ENCODE results near the gene NR1H2. TPM values are rescaled to one million over a fixed set of nuclear protein-coding genes. Genes with fewer than 3 reads are reported as not detected.
"Not testable (repeated sequence)": the region's sequence is repeated elsewhere in the genome, so short reads cannot be mapped to it uniquely, and the experiment has no call there.

The NR1H2 gene
- total and polyA plus RNA-seq, 10 donors, result 53.1 to 96.0 (median 74.0) TPM

DNA sequence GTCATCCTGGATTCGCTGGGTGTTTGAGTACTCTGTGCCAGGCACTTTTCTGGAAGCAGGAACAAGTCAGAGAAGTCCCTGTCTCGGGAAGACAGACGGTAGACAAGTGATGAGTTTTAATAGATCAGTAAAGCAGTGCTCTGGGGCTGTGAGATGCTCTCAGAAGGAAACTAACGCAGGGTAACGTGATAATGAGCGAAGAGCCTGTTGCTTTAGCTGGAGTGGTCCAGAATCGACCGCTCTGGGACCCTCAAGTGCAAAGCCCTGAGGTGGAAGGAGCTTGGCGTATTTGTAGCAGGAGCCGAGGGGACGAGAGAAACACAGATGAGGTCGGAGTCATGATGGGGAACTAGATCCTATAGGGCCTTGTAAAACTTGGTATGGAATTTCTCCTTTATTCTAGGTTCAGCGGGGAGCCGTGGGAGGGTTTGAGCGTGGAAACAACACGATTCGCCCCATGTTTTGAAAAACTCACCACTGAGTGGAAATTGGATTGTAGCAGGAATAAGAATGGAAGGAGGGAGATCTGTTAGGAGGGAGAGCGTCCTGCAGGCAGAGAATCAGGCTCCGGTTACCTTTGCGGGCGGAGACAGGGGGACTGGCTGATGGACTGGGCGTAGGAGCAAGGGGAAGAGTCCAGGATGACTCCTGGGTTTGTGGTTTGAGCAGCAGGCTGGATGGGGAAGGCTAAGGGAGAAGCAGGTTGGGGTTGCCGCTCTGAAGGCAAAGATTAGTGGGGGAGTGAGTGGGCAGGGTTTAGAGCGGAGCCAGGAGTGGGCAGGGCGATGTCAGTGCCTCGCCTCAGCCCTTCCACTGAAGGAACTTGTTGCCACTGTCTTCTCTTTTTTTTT, 8.7 kb downstream of the NR1H2 start:
- H3K4me1 ChIP-seq, result peaks cover 6 to 64% (median 38%) of the 10 kb centered on the region in 6 donors
- no peak for TF ChIP-seq POLR2A (IDR thresholded peaks at IDR 0.05)
- TF ChIP-seq, protein P1, sequence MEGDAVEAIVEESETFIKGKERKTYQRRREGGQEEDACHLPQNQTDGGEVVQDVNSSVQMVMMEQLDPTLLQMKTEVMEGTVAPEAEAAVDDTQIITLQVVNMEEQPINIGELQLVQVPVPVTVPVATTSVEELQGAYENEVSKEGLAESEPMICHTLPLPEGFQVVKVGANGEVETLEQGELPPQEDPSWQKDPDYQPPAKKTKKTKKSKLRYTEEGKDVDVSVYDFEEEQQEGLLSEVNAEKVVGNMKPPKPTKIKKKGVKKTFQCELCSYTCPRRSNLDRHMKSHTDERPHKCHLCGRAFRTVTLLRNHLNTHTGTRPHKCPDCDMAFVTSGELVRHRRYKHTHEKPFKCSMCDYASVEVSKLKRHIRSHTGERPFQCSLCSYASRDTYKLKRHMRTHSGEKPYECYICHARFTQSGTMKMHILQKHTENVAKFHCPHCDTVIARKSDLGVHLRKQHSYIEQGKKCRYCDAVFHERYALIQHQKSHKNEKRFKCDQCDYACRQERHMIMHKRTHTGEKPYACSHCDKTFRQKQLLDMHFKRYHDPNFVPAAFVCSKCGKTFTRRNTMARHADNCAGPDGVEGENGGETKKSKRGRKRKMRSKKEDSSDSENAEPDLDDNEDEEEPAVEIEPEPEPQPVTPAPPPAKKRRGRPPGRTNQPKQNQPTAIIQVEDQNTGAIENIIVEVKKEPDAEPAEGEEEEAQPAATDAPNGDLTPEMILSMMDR (IDR thresholded peaks at IDR 0.05 in 8 of 11, conservative IDR thresholded peaks at IDR 0.05 in 3 of 11), result no peak
- intact Hi-C loops (cut with DNase I; ENCODE audit: low total_unique reads), result no loop called here
- DNase-seq, result no peak
- H3K4me3 ChIP-seq, result peak overlapping the region; percentile 41 to 88 (median 66)
- H3K36me3 ChIP-seq, result peaks cover 3 to 52% (median 31%) of the 10 kb centered on the region in 6 donors
- WGBS, 5 donors, result 16 to 21% (median 20%) methylated on average over 25 to 26 of the region's 26 CpGs
- no peaks in the 10 kb centered on the region for H3K27me3 ChIP-seq (replicated peaks in 1 of 7)
- no peaks in the 10 kb centered on the region for H3K9me3 ChIP-seq
- H3K27ac ChIP-seq, result peak overlapping the region; percentile 38 to 94 (median 88)

DNA sequence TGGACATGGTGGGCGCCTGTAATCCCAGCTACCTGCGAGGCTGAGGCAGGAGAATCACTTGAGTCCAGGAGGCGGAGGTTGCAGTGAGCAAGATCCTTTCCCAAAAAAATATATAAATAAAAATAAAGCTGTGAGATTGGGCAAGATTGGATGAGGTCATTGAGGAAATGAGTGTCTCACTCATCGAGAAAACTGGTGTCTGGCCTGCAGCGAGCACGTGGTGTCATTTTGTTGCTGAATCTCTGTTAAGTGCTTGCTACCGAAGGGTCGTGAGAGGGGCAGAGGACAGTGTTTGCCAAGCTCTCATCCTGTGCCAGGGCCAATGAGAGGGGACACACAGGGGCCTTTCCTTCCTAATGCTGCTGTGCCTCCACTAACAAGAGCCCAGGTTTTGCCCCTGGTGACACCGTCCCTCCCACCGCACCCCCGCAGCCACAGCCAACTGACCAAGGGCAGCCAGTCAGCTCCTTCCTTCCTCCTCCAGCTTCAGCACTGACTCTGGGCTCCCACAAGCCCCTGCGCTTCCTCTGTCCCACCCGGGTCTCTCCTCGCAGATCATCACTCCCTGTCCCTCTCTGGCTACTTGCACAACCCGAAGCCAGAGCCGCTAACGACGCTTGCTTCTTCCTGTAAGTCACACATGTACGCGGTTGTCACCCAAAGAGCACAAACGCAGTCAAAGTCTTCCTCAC, 11.1 kb downstream of the NR1H2 start:
- Histone ChIP-seq H3K4me3 (peak overlapping the region in 1 of 8 donors; percentile 40), H3K4me1 (peaks cover 6 to 52% (median 32%) of the 10 kb centered on the region in 6 donors), H3K9me3 (no peaks in the 10 kb centered on the region), H3K27me3 (replicated peaks in 1 of 7) (no peaks in the 10 kb centered on the region), H3K27ac (peak overlapping the region in 5 of 8 donors; percentile 51 to 90 (median 75)), H3K36me3 (peaks cover 0 to 42% (median 7%) of the 10 kb centered on the region in 6 donors)
- TF ChIP-seq POLR2A (IDR thresholded peaks at IDR 0.05) (no peak), POLR2AphosphoS5 (IDR thresholded peaks at IDR 0.05) (peak; percentile 30 to 52 (median 39))
- no peak for DNase-seq
- 41 to 78% (median 65%) methylated on average over 17 to 21 of the region's 21 CpGs for WGBS, 5 donors
- intact Hi-C loops (cut with DNase I; ENCODE audit: low total_unique reads), result no loop called here

DNA sequence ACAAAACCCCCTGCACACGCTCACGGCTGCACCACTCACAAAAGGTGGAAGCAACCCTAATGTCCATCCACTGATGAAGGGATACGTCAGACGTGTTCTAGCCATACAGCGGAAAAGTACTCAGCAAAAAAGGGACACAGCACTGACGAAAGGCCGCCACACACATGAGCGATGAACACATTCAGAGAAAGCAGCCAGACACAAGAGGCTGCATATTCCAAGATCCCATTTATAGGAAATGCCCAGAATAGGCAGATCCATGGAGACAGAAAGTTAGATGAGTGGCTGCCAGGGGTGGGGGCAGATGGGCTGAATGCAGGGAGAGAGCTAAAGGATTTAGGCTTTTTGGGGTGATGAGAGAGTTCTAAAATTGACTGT, 11.6 kb downstream of the NR1H2 start:
- intact Hi-C loops (cut with DNase I; ENCODE audit: low total_unique reads), result no loop called here
- peak overlapping the region in 1 of 8 donors; percentile 40 for H3K4me3 ChIP-seq
- no peaks in the 10 kb centered on the region for H3K9me3 ChIP-seq
- WGBS, 5 donors, result 69 to 90% (median 75%) methylated on average over 8 of the region's 8 CpGs
- H3K27ac ChIP-seq, result peak overlapping the region in 5 of 8 donors; percentile 51 to 90 (median 75)
- no peaks in the 10 kb centered on the region for H3K27me3 ChIP-seq (replicated peaks in 1 of 7)
- H3K4me1 ChIP-seq, result peaks cover 6 to 52% (median 32%) of the 10 kb centered on the region in 6 donors
- no peak for TF ChIP-seq POLR2A (IDR thresholded peaks at IDR 0.05)
- no peak for TF ChIP-seq POLR2AphosphoS5 (IDR thresholded peaks at IDR 0.05)
- TF ChIP-seq, protein P1 (IDR thresholded peaks at IDR 0.05 in 8 of 11, conservative IDR thresholded peaks at IDR 0.05 in 3 of 11), result no peak
- peaks cover 0 to 42% (median 2%) of the 10 kb centered on the region in 6 donors for H3K36me3 ChIP-seq
- DNase-seq, result no peak

DNA sequence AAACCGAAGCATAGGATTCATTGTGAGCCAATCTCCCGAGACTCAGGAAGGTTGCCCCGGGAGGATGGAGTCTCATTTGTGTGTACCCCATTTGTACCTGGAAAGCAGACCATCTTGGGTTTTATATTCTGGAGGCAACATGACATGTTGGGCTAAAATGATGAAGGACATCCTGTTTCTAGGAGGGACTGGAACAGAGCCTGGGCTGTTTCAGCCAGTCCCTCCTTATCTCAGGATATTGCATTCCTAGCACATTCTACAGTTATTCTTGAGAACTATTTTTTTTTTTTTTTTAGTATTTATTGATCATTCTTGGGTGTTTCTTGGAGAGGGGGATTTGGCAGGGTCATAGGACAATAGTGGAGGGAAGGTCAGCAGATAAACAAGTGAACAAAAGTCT, 14.0 kb downstream of the NR1H2 start:
- 87 to 91% (median 91%) methylated on average over 3 of the region's 3 CpGs for WGBS, 5 donors
- DNase-seq; H3K9me3 ChIP-seq; intact Hi-C loops (cut with DNase I; ENCODE audit: low total_unique reads); H3K27ac ChIP-seq; H3K4me3 ChIP-seq; H3K27me3 ChIP-seq (replicated peaks in 1 of 7): not testable (repeated sequence)
- Histone ChIP-seq H3K36me3 (peaks cover 0 to 53% (median 0%) of the 10 kb centered on the region in 6 donors), H3K4me1 (peaks cover 0 to 29% (median 16%) of the 10 kb centered on the region in 6 donors)

DNA sequence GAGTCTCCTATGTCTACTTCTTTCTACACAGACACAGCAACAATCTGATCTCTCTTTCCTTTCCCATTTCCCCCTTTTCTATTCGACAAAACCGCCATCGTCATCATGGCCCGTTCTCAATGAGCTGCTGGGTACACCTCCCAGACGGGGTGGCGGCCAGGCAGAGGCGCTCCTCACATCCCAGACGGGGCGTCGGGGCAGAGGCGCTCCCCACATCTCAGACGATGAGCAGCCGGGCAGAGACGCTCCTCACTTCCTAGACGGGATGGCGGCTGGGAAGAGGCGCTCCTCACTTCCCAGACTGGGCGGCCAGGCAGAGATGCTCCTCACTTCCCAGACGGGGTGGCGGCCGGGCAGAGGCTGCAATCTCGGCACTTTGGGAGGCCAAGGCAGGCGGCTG, 14.7 kb downstream of the NR1H2 start:
- Histone ChIP-seq H3K4me1 (peaks cover 0 to 22% (median 10%) of the 10 kb centered on the region in 6 donors), H3K36me3 (peaks cover 0 to 53% (median 0%) of the 10 kb centered on the region in 6 donors)
- H3K4me3 ChIP-seq; H3K9me3 ChIP-seq; H3K27ac ChIP-seq; intact Hi-C loops (cut with DNase I; ENCODE audit: low total_unique reads); DNase-seq; H3K27me3 ChIP-seq (replicated peaks in 1 of 7): not testable (repeated sequence)
- 92 to 95% (median 94%) methylated on average over 21 to 22 of the region's 23 CpGs for WGBS, 5 donors
